Cardiac septum (tissue), 1 donor: ENCODE results near the gene CYP27C1. TPM values are rescaled to one million over a fixed set of nuclear protein-coding genes. Genes with fewer than 3 reads are reported as not detected.
"Not testable (repeated sequence)": the region's sequence is repeated elsewhere in the genome, so short reads cannot be mapped to it uniquely, and the experiment has no call there.

Source experiments
- DNase-seq: peaks from one replicate; pipeline ENCODE4 v3.0.0-alpha.2; 2020; ENCODE audit warnings: low spot score
- intact Hi-C: fragments of 100-400 bp; cut with DNase I; formaldehyde crosslinking; loops from one replicate; pipeline ENCODE4 v1.14.0; 2022
- total RNA-seq: library from RNA; stranded (reverse); fragmentation: NEBNext Ultra II Directional; extraction: Animal tissue kit (Norgen Biotek cat#: 25700); gene quantifications from one replicate; pipeline ENCODE4 v1.2.1, GENCODE V29; 2021
- donor health status: DM: no; HTN: no; CAD: no.

CYP27C1 gene
- total RNA-seq, 1 donor from 2014 or later: not detected

- no peak for DNase-seq
- intact Hi-C loops: no loop called here
Measured at GRCh38 chr2:127225186-127225960, 5.3 kb upstream of the CYP27C1 start.

GRCh38 chr2:127224135-127224534, 4.0 kb upstream of the CYP27C1 start:
- intact Hi-C loops, DNase-seq: not testable (repeated sequence)

- intact Hi-C loops: no loop called here
- no peak for DNase-seq
Measured at GRCh38 chr2:127220768-127221527, 849 bp upstream of the CYP27C1 start.

- DNase-seq: no peak
- intact Hi-C loops: no loop called here
Measured at GRCh38 chr2:127219171-127220070, 678 bp downstream of the CYP27C1 start.

- DNase-seq: no peak
- intact Hi-C loops: no loop called here
Measured at GRCh38 chr2:127218812-127219170, 1.3 kb downstream of the CYP27C1 start.

GRCh38 chr2:127217470-127218325, 2.4 kb downstream of the CYP27C1 start:
- DNase-seq: no peak
- intact Hi-C loops: no loop called here

- intact Hi-C loops: no loop called here
- DNase-seq: no peak
Measured at GRCh38 chr2:127216593-127216992, 3.5 kb downstream of the CYP27C1 start.

- intact Hi-C loops: no loop called here
- no peak for DNase-seq
Measured at GRCh38 chr2:127216095-127216494, 4.0 kb downstream of the CYP27C1 start.

- intact Hi-C loops, DNase-seq: not testable (repeated sequence)
Measured at GRCh38 chr2:127214201-127214600, 5.9 kb downstream of the CYP27C1 start.

- DNase-seq: no peak
- intact Hi-C loops: no loop called here
Measured at GRCh38 chr2:127208313-127208712, 11.8 kb downstream of the CYP27C1 start.

GRCh38 chr2:127205218-127206125, 14.6 kb downstream of the CYP27C1 start:
- DNase-seq: no peak
- intact Hi-C loops: no loop called here

- DNase-seq: no peak
- intact Hi-C loops: no loop called here
Measured at GRCh38 chr2:127201452-127201851, 18.6 kb downstream of the CYP27C1 start.

GRCh38 chr2:127200962-127201361, 19.1 kb downstream of the CYP27C1 start:
- no peak for DNase-seq
- intact Hi-C loops: no loop called here

- no peak for DNase-seq
- intact Hi-C loops: no loop called here
Measured at GRCh38 chr2:127199223-127199622, 20.9 kb downstream of the CYP27C1 start.

- no peak for DNase-seq
- intact Hi-C loops: no loop called here
Measured at GRCh38 chr2:127197475-127198385, 22.4 kb downstream of the CYP27C1 start.

- intact Hi-C loops: no loop called here
- no peak for DNase-seq
Measured at GRCh38 chr2:127196998-127197397, 23.1 kb downstream of the CYP27C1 start.

- intact Hi-C loops: no loop called here
- no peak for DNase-seq
Measured at GRCh38 chr2:127196549-127196948, 23.6 kb downstream of the CYP27C1 start.
